ENCODE measurements around the gene PSMB7. TPM values are rescaled to one million over a fixed set of nuclear protein-coding genes. Genes with fewer than 3 reads are reported as not detected.

Gene PSMB7
- total RNA-seq, 3 donors from 2014 or later (not counting 1 experiment from before 2014, with no cell fraction given), result 75.6 to 75.9 (median 75.8) TPM

DNA sequence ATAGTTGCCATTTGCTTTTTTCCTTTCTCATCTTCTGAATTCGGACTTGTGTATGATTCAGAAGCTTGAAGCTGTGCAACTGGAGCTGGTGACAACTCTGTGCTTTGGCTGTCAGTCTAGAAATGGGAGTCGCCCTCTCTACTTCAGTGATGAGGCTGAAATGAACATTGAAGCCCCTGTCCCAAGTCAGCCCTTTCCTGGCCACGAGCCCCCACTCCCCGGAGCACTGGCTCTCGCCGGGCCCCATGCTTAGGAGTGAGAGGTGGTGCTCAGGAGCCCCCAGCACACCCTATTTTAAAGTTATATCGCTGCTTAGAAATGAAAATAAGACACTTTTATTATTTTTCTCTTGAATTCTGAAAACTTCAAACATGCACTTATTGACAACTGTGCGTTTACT is 66.0 kb downstream of the PSMB7 start:
- TF ChIP-seq, protein P1, sequence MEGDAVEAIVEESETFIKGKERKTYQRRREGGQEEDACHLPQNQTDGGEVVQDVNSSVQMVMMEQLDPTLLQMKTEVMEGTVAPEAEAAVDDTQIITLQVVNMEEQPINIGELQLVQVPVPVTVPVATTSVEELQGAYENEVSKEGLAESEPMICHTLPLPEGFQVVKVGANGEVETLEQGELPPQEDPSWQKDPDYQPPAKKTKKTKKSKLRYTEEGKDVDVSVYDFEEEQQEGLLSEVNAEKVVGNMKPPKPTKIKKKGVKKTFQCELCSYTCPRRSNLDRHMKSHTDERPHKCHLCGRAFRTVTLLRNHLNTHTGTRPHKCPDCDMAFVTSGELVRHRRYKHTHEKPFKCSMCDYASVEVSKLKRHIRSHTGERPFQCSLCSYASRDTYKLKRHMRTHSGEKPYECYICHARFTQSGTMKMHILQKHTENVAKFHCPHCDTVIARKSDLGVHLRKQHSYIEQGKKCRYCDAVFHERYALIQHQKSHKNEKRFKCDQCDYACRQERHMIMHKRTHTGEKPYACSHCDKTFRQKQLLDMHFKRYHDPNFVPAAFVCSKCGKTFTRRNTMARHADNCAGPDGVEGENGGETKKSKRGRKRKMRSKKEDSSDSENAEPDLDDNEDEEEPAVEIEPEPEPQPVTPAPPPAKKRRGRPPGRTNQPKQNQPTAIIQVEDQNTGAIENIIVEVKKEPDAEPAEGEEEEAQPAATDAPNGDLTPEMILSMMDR (IDR thresholded peaks at IDR 0.05), result no peak
- no peak overlapping the region for H3K4me3 Mint-ChIP-seq
- DNase-seq (no peak), ATAC-seq (no peak)
- Histone ChIP-seq H3K27ac (ENCODE audit: low read length) (no peak overlapping the region), H3K9me3 (ENCODE audit: control insufficient read depth, insufficient read depth, low read length) (no peaks in the 10 kb centered on the region), H3K4me1 (ENCODE audit: control insufficient read depth, insufficient read depth, low read length) (no peaks in the 10 kb centered on the region), H3K4me3 (ENCODE audit: low read length) (no peak overlapping the region), H3K36me3 (ENCODE audit: control insufficient read depth, insufficient read depth, low read length) (peaks cover 79% of the 10 kb centered on the region), H3K27me3 (ENCODE audit: control insufficient read depth, insufficient read depth, low read length) (no peaks in the 10 kb centered on the region)
- no peaks in the 10 kb centered on the region for H3K36me3 Mint-ChIP-seq
- H3K27me3 Mint-ChIP-seq (ENCODE audit: low read depth in 2 of 2), result no peaks in the 10 kb centered on the region
- 97% methylated on average over 8 of the region's 8 CpGs for WGBS (ENCODE audit: insufficient coverage)
- intact Hi-C loops (cut with micrococcal nuclease), result no loop called here
- H3K9me3 Mint-ChIP-seq, result no peaks in the 10 kb centered on the region
- no peak overlapping the region for H3K27ac Mint-ChIP-seq
- no peaks in the 10 kb centered on the region for H3K4me1 Mint-ChIP-seq

DNA sequence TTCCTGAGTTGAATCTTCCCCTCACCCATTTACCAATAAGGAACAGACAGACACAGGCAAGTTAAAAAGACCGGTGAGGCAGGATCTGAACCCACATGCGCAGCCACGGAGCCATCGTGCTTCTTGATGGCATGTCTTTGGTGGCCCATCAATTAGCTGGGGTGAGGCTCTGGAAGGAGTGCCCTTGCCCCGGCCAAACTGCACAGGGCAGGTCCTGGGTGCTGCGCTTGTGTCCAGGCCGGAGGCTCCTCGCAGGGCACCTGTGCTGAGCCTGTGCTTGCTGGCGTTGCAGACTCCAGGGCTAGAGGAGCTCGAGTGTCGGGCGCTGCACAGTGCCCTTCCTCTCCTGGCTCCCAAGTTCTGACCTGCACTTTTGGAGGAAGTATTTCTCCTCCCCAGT is 66.4 kb downstream of the PSMB7 start:
- H3K4me1 ChIP-seq (ENCODE audit: control insufficient read depth, insufficient read depth, low read length), result no peaks in the 10 kb centered on the region
- no peaks in the 10 kb centered on the region for H3K27me3 ChIP-seq (ENCODE audit: control insufficient read depth, insufficient read depth, low read length)
- H3K9me3 ChIP-seq (ENCODE audit: control insufficient read depth, insufficient read depth, low read length), result no peaks in the 10 kb centered on the region
- Mint-ChIP-seq H3K36me3 (no peaks in the 10 kb centered on the region), H3K4me3 (no peak overlapping the region), H3K27ac (peak overlapping the region; percentile 11 to 18), H3K4me1 (no peaks in the 10 kb centered on the region), H3K27me3 (ENCODE audit: low read depth in 2 of 2) (no peaks in the 10 kb centered on the region), H3K9me3 (no peaks in the 10 kb centered on the region)
- H3K4me3 ChIP-seq (ENCODE audit: low read length), result no peak overlapping the region
- 96% methylated on average over 12 of the region's 12 CpGs for WGBS (ENCODE audit: insufficient coverage)
- H3K36me3 ChIP-seq (ENCODE audit: control insufficient read depth, insufficient read depth, low read length), result peaks cover 81% of the 10 kb centered on the region
- ATAC-seq (no peak), DNase-seq (no peak)
- no peak overlapping the region for H3K27ac ChIP-seq (ENCODE audit: low read length)
- intact Hi-C loops (cut with micrococcal nuclease), result no loop called here
- TF ChIP-seq, protein P1 (IDR thresholded peaks at IDR 0.05), result no peak

DNA sequence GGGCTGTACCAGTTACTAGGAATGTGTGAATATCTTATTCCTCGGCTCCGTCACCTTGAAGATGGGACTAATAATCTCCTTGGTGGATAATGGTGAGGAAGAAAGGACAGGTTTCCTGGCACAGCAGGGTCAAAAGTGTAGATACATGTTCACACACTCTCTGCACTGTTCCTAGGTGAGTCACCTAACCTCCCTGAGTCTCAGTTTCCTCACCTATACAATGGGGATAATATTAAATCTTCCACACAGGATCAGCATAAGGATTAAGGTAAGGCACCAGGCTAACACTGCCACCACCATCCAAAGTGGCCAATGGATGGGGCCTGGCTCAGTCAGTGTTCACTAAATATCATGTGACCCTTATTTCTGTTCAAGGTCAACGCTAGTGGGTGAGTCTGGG is 66.9 kb downstream of the PSMB7 start:
- no peaks in the 10 kb centered on the region for H3K36me3 Mint-ChIP-seq
- Histone ChIP-seq H3K9me3 (ENCODE audit: control insufficient read depth, insufficient read depth, low read length) (no peaks in the 10 kb centered on the region), H3K4me1 (ENCODE audit: control insufficient read depth, insufficient read depth, low read length) (no peaks in the 10 kb centered on the region), H3K4me3 (ENCODE audit: low read length) (no peak overlapping the region), H3K27me3 (ENCODE audit: control insufficient read depth, insufficient read depth, low read length) (no peaks in the 10 kb centered on the region), H3K27ac (ENCODE audit: low read length) (no peak overlapping the region), H3K36me3 (ENCODE audit: control insufficient read depth, insufficient read depth, low read length) (peaks cover 83% of the 10 kb centered on the region)
- H3K4me3 Mint-ChIP-seq, result no peak overlapping the region
- H3K9me3 Mint-ChIP-seq, result no peaks in the 10 kb centered on the region
- H3K27me3 Mint-ChIP-seq (ENCODE audit: low read depth in 2 of 2), result no peaks in the 10 kb centered on the region
- TF ChIP-seq, protein P1 (IDR thresholded peaks at IDR 0.05), result no peak
- intact Hi-C loops (cut with micrococcal nuclease), result no loop called here
- H3K4me1 Mint-ChIP-seq, result no peaks in the 10 kb centered on the region
- no peak for ATAC-seq
- DNase-seq, result no peak
- WGBS (ENCODE audit: insufficient coverage), result 95% methylated on average over 3 of the region's 3 CpGs
- peak overlapping the region; percentile 11 to 18 for H3K27ac Mint-ChIP-seq

DNA sequence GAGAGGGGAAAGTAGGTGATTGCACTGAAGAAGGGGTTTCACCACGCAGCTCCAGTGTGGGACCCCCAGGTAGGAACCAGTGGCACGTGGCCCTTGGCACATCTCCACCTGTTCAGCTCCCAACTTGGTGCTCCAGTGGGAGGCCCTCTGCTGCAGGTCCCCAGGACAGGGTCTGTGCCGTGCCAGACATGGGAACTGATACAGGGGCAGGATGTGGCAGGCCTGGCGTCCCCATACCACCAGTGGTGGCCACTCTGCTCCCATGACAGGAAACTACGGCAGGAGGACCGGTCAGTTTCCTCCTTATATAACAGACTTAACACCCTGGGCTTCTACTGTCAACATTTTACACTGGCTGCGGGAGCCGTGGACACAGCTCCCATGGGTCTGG is 67.3 kb downstream of the PSMB7 start:
- intact Hi-C loops (cut with micrococcal nuclease), result no loop called here
- Mint-ChIP-seq H3K4me3 (no peak overlapping the region), H3K27ac (peak overlapping the region in 1 of 2 donors; percentile 11), H3K9me3 (no peaks in the 10 kb centered on the region), H3K27me3 (ENCODE audit: low read depth in 2 of 2) (no peaks in the 10 kb centered on the region), H3K36me3 (no peaks in the 10 kb centered on the region), H3K4me1 (no peaks in the 10 kb centered on the region)
- Histone ChIP-seq H3K27me3 (ENCODE audit: control insufficient read depth, insufficient read depth, low read length) (no peaks in the 10 kb centered on the region), H3K9me3 (ENCODE audit: control insufficient read depth, insufficient read depth, low read length) (no peaks in the 10 kb centered on the region), H3K4me1 (ENCODE audit: control insufficient read depth, insufficient read depth, low read length) (no peaks in the 10 kb centered on the region), H3K4me3 (ENCODE audit: low read length) (no peak overlapping the region), H3K36me3 (ENCODE audit: control insufficient read depth, insufficient read depth, low read length) (peaks cover 80% of the 10 kb centered on the region), H3K27ac (ENCODE audit: low read length) (no peak overlapping the region)
- ATAC-seq (no peak), DNase-seq (no peak)
- WGBS (ENCODE audit: insufficient coverage), result 97% methylated on average over 8 of the region's 8 CpGs
- TF ChIP-seq, protein P1 (IDR thresholded peaks at IDR 0.05), result no peak

All from natural killer cell (primary cell).